Mucosa of rectum (tissue), 2 donors: ENCODE data around the gene ARIH1.

Experiments
- H3K27ac ChIP-seq, 2 donors: one replicate each; pipeline ENCODE4 v1.7.0; 2013; ENCODE audit warnings: inconsistent platforms in 2 of 2, low read depth in 2 of 2, low read length in 2 of 2
- H3K27me3 ChIP-seq, 2 donors: one replicate each; pipeline ENCODE4 v1.7.0; 2013; ENCODE audit warnings: low read length in 2 of 2; ENCODE audit not compliant: control insufficient read depth in 2 of 2, insufficient read depth in 2 of 2
- H3K36me3 ChIP-seq, 2 donors: one replicate each; pipeline ENCODE4 v1.7.0; 2013; ENCODE audit warnings: low read length in 2 of 2; ENCODE audit not compliant: control insufficient read depth in 2 of 2, insufficient read depth in 2 of 2
- H3K4me1 ChIP-seq, 2 donors: one replicate each; pipeline ENCODE4 v1.7.0; 2013; ENCODE audit warnings: low read length in 2 of 2, mild to moderate bottlenecking in 1 of 2; ENCODE audit not compliant: control insufficient read depth in 2 of 2, insufficient read depth in 2 of 2
- H3K4me3 ChIP-seq, 2 donors: one replicate each; pipeline ENCODE4 v1.7.0; 2013; ENCODE audit warnings: low read length in 2 of 2
- H3K9ac ChIP-seq, 2 donors: one replicate each; pipeline ENCODE4 v1.7.0; 2013; ENCODE audit warnings: low read length in 2 of 2, low read depth in 1 of 2, mild to moderate bottlenecking in 1 of 2
- H3K9me3 ChIP-seq, 2 donors: one replicate each; pipeline ENCODE4 v1.7.0; 2013; ENCODE audit warnings: low read length in 2 of 2; ENCODE audit not compliant: control insufficient read depth in 2 of 2
- donor health status: healthy.
- donor health status: Normal muscosa, but diverticular disease.

Gene ARIH1

GRCh38 chr15:72483279-72483678 lies 9.1 kb downstream of the ARIH1 start:
- H3K4me1 ChIP-seq, result no peaks in the 10 kb centered on the region
- no peak overlapping the region for H3K9ac ChIP-seq
- H3K27ac ChIP-seq, result no peak overlapping the region
- no peak overlapping the region for H3K4me3 ChIP-seq
- peaks cover 0 to 3% of the 10 kb centered on the region in 2 donors for H3K36me3 ChIP-seq
- no peaks in the 10 kb centered on the region for H3K9me3 ChIP-seq
- no peaks in the 10 kb centered on the region for H3K27me3 ChIP-seq

GRCh38 chr15:72486144-72486543 lies 12.0 kb downstream of the ARIH1 start:
- Histone ChIP-seq H3K9ac (no peak overlapping the region), H3K27me3 (no peaks in the 10 kb centered on the region), H3K4me3 (no peak overlapping the region), H3K9me3 (no peaks in the 10 kb centered on the region), H3K27ac (no peak overlapping the region), H3K36me3 (no peaks in the 10 kb centered on the region), H3K4me1 (no peaks in the 10 kb centered on the region)

GRCh38 chr15:72487070-72487797 lies 13.1 kb downstream of the ARIH1 start:
- H3K36me3 ChIP-seq, result no peaks in the 10 kb centered on the region
- H3K9ac ChIP-seq, result no peak overlapping the region
- H3K27me3 ChIP-seq, result no peaks in the 10 kb centered on the region
- H3K4me1 ChIP-seq, result no peaks in the 10 kb centered on the region
- H3K9me3 ChIP-seq, result no peaks in the 10 kb centered on the region
- H3K27ac ChIP-seq, result no peak overlapping the region
- no peak overlapping the region for H3K4me3 ChIP-seq

DNA sequence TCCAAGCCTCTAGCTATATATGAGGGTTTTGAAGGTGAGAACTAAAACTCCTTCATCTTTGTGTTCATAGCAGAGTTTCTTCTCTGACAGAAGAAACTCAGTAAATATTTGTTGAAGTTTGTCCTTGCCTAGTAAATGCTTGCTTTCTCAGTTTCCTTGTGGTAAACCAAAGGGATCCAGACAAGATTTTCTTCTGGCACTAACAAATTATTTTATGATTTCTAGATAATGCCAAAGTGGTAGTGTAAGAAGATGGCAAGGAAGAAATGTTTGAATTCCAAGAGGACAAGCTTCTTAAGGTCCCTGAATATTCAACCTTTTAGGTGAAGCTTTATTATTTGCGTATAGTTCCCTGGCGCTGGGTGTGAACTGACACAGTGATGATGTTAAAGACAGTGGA lies 14.4 kb downstream of the ARIH1 start:
- Histone ChIP-seq H3K27me3 (no peaks in the 10 kb centered on the region), H3K27ac (no peak overlapping the region), H3K4me3 (no peak overlapping the region), H3K9me3 (no peaks in the 10 kb centered on the region), H3K9ac (no peak overlapping the region), H3K36me3 (no peaks in the 10 kb centered on the region), H3K4me1 (no peaks in the 10 kb centered on the region)

- Histone ChIP-seq H3K9me3 (no peaks in the 10 kb centered on the region), H3K4me1 (no peaks in the 10 kb centered on the region), H3K27ac (no peak overlapping the region), H3K36me3 (no peaks in the 10 kb centered on the region), H3K27me3 (no peaks in the 10 kb centered on the region), H3K4me3 (no peak overlapping the region), H3K9ac (no peak overlapping the region)
Measured at GRCh38 chr15:72489943-72490554, 15.9 kb downstream of the ARIH1 start.

- no peak overlapping the region for H3K4me3 ChIP-seq
Measured at GRCh38 chr15:72491768-72492167, 17.6 kb downstream of the ARIH1 start.

DNA sequence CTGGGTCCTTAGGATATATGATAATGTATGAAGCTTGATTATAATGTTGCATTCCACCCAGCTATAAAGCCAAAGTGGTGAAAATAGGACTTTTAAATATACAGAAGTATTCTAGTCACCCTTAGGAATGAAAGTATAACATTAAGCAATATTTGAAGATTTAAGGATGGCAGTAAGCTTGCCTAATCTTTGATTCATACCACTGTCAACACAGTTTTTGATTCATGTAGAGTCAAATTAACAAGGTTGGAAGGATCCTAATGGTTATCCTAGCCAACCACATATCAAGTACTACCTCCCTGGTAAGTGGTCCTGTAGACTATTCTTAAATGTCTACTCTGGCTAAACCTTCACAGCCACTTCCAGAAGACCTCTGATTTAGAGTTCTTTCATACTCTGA lies 18.6 kb downstream of the ARIH1 start:
- Histone ChIP-seq H3K36me3 (peaks cover 0 to 3% of the 10 kb centered on the region in 2 donors), H3K4me1 (no peaks in the 10 kb centered on the region), H3K4me3 (no peak overlapping the region), H3K27me3 (no peaks in the 10 kb centered on the region), H3K9me3 (no peaks in the 10 kb centered on the region), H3K9ac (no peak overlapping the region), H3K27ac (no peak overlapping the region)

More at GRCh38 chr15:72491768-72492167, 17.6 kb downstream of the ARIH1 start:
- Histone ChIP-seq H3K9ac (no peak overlapping the region), H3K9me3 (no peaks in the 10 kb centered on the region), H3K4me1 (no peaks in the 10 kb centered on the region), H3K27me3 (no peaks in the 10 kb centered on the region), H3K36me3 (peaks cover 0 to 2% of the 10 kb centered on the region in 2 donors), H3K27ac (no peak overlapping the region)

GRCh38 chr15:72493220-72493619 lies 19.1 kb downstream of the ARIH1 start:
- Histone ChIP-seq H3K4me1 (no peaks in the 10 kb centered on the region), H3K9me3 (no peaks in the 10 kb centered on the region), H3K36me3 (peaks cover 0 to 3% of the 10 kb centered on the region in 2 donors), H3K27ac (no peak overlapping the region), H3K9ac (no peak overlapping the region), H3K27me3 (no peaks in the 10 kb centered on the region), H3K4me3 (no peak overlapping the region)

GRCh38 chr15:72495007-72495406 lies 20.9 kb downstream of the ARIH1 start:
- Histone ChIP-seq H3K9me3 (no peaks in the 10 kb centered on the region), H3K27me3 (no peaks in the 10 kb centered on the region), H3K9ac (no peak overlapping the region), H3K36me3 (peaks cover 0 to 3% of the 10 kb centered on the region in 2 donors), H3K4me3 (no peak overlapping the region), H3K27ac (no peak overlapping the region), H3K4me1 (no peaks in the 10 kb centered on the region)

GRCh38 chr15:72496783-72497182 lies 22.7 kb downstream of the ARIH1 start:
- H3K9me3 ChIP-seq, result no peaks in the 10 kb centered on the region
- H3K27ac ChIP-seq, result no peak overlapping the region
- no peak overlapping the region for H3K9ac ChIP-seq
- H3K4me3 ChIP-seq, result no peak overlapping the region
- H3K4me1 ChIP-seq, result no peaks in the 10 kb centered on the region
- peaks cover 3 to 7% of the 10 kb centered on the region in 2 donors for H3K36me3 ChIP-seq
- H3K27me3 ChIP-seq, result no peaks in the 10 kb centered on the region
